ENCODE data around the gene SLC29A1. TPM values are rescaled to one million over a fixed set of nuclear protein-coding genes. Genes with fewer than 3 reads are reported as not detected.

SLC29A1 gene
- 10 to 100 TPM; 18.5 to 58.9 TPM for total RNA-seq

DNA sequence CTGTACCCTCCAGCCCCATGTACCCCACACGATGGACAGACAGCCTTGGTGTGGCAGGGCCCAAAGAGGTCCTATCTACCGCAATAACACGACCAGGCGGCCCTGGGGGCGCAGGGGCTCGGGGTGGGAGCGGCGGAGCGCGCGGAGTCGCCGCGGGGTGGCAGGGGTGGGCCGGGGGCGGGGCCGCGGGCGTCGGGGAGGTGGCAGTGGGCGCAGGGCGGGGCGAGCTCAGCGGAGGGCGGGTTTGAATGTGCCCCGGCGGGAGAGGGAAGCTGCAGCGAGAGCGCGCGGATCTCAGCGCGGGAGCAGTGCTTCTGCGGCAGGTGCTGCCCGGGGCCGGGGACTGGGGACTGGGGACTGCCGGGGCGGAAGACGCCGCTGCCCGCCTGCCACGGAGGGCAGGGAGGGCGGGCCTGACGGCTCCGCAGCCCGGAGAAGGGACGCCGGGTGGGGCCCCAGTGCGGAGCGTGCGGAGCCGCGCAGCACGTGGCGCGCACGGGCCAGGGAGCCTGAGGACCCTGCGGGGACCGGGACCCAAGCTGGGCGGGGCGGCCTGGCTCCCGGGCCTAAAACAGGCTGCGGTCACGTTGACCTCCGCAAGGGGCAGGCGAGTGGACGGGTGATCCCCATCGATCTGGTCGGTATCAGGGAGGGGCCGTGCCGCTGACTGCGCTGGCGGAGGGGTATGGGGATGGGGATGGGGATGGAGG is at the start of gene SLC29A1:
Gene SLC29A1, plus strand, starts transcription at position 277 of the 710 bp plus-strand sequence. CDS start 3,719 bp downstream, outside the sequence.
- TF ChIP-seq POLR2A (IDR thresholded peaks at IDR 0.05), result peak; percentile 66
- TF ChIP-seq POLR2AphosphoS5 (IDR thresholded peaks at IDR 0.05), result peak; percentile 46
- TF ChIP-seq, protein P1, sequence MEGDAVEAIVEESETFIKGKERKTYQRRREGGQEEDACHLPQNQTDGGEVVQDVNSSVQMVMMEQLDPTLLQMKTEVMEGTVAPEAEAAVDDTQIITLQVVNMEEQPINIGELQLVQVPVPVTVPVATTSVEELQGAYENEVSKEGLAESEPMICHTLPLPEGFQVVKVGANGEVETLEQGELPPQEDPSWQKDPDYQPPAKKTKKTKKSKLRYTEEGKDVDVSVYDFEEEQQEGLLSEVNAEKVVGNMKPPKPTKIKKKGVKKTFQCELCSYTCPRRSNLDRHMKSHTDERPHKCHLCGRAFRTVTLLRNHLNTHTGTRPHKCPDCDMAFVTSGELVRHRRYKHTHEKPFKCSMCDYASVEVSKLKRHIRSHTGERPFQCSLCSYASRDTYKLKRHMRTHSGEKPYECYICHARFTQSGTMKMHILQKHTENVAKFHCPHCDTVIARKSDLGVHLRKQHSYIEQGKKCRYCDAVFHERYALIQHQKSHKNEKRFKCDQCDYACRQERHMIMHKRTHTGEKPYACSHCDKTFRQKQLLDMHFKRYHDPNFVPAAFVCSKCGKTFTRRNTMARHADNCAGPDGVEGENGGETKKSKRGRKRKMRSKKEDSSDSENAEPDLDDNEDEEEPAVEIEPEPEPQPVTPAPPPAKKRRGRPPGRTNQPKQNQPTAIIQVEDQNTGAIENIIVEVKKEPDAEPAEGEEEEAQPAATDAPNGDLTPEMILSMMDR (IDR thresholded peaks at IDR 0.05), result peak in 1 of 4 experiments; percentile 13
- Histone ChIP-seq H3K4me3 (peak within 1 kb of the TSS; percentile 54 to 55), H3K4me1 (replicated peaks) (peaks cover 12% of the 10 kb centered on the region), H3K27me3 (replicated peaks; ENCODE audit: insufficient read depth) (no peaks in the 10 kb centered on the region), H3K9me3 (no peaks in the 10 kb centered on the region), H3K36me3 (no peaks in the 10 kb centered on the region), H3K27ac (peak within 1 kb of the TSS; percentile 78 to 89)
- under 1% methylated on average over 48 of the region's 73 CpGs for WGBS
- intact Hi-C loops (cut with DNase I), result no loop called here
- DNase-seq (ENCODE audit: low spot score), result peak; percentile 81

DNA sequence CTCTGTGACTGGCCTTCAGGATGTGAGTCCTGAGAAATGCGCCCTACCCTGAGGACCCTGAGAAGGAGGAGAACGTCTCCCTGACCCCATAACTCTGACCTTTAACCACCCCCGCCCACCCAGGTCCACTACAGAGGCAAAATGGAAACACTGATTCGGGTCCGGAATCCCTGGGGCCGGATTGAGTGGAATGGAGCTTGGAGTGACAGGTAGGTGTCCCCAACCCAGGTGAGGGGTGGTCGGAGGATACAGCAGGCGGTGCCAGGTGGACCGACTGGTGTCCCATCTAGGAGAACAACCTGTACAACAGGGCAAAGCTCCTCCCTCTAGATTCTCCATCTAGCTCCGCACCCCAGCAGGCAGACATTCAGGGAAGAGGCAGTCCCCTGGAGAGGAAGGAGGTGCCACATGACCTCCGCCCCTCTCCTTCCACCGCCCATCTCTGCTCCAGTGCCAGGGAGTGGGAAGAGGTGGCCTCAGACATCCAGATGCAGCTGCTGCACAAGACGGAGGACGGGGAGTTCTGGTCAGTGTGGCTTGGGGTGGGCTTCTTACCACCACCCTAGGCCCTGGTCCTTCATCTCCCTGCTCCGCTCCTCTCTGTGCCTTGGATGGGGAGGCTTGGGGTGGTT is 47.1 kb upstream of the SLC29A1 start:
- no peak for DNase-seq (ENCODE audit: low spot score)
- Histone ChIP-seq H3K4me3 (no peak overlapping the region), H3K9me3 (no peaks in the 10 kb centered on the region), H3K36me3 (no peaks in the 10 kb centered on the region), H3K4me1 (replicated peaks) (no peaks in the 10 kb centered on the region), H3K27me3 (replicated peaks; ENCODE audit: insufficient read depth) (no peaks in the 10 kb centered on the region), H3K27ac (no peak overlapping the region)
- TF ChIP-seq, protein P1 (IDR thresholded peaks at IDR 0.05), result no peak
- intact Hi-C loops (cut with DNase I), result loop anchor here (10.0 kb wide), 1 partner anchor 159 kb away; no protein-coding TSS in a partner anchor
- 77% methylated on average over 15 of the region's 15 CpGs for WGBS

DNA sequence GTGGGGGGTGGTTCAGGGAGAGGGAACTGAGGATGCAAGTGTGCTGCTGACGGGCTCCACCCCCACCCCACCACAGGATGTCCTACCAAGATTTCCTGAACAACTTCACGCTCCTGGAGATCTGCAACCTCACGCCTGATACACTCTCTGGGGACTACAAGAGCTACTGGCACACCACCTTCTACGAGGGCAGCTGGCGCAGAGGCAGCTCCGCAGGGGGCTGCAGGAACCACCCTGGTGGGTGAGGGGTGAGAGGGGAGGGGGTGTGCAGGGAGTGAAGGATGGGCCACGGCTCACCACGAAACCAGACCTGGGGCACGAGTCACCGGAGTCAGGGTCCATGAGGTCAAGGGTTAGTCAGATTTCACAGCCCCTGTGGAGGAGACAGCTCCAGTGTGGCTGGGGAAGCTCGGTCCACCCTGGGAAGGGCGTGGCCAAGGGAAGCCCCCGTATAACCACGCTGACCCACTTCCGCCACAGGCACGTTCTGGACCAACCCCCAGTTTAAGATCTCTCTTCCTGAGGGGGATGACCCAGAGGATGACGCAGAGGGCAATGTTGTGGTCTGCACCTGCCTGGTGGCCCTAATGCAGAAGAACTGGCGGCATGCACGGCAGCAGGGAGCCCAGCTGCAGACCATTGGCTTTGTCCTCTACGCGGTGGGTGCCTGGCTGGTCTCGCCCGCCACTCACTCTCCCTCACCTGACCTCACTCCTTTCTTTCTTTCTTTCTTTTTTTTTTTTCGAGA is 46.5 kb upstream of the SLC29A1 start:
- intact Hi-C loops (cut with DNase I), result loop anchor here (10.0 kb wide), 1 partner anchor 158 kb away; no protein-coding TSS in a partner anchor
- TF ChIP-seq, protein P1 (IDR thresholded peaks at IDR 0.05), result no peak
- no peak for TF ChIP-seq POLR2A (IDR thresholded peaks at IDR 0.05)
- TF ChIP-seq POLR2AphosphoS5 (IDR thresholded peaks at IDR 0.05), result no peak
- Histone ChIP-seq H3K4me1 (replicated peaks) (no peaks in the 10 kb centered on the region), H3K4me3 (no peak overlapping the region), H3K27ac (no peak overlapping the region), H3K36me3 (no peaks in the 10 kb centered on the region), H3K9me3 (no peaks in the 10 kb centered on the region), H3K27me3 (replicated peaks; ENCODE audit: insufficient read depth) (no peaks in the 10 kb centered on the region)
- WGBS, result 76% methylated on average over 23 of the region's 24 CpGs
- DNase-seq (ENCODE audit: low spot score), result no peak

DNA sequence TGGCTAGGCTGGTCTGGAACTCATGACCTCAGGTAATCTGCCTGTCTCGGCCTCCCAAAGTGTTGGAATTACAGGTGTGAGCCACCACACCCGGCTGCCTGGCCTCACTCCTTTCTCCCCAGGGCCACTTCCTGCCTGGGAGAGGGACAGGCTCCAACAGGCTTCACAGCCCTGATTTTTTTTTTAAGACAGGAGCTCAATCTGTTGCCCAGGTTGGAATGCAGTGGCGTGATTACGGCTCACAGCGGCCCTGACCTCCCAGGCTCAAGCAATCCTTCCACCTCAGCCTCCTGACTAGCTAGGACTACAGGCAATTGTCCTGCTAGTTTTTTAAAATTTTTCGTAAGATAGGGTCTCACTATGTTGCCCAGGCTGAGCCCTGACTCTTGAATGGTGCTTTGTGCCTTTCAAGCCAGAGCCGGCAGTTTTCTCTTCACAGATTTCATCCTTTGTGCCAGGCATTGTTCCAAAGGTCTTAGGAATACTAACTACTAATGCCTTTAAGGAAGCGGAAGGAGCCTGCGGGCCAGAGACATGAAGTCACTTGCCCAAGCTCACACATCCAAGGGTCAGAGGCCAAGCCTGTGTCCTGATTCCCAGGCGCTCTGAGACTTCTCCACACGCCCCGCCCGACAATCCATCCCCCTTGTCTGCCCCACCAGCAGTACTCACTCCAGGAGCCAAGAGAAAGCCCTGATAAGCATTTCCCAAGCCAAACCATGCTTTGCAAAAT is 45.5 kb upstream of the SLC29A1 start:
- intact Hi-C loops (cut with DNase I), result loop anchor here (10.0 kb wide), 1 partner anchor 157 kb away; no protein-coding TSS in a partner anchor
- no peak for DNase-seq (ENCODE audit: low spot score)
- H3K4me3 ChIP-seq, result no peak overlapping the region
- H3K27ac ChIP-seq, result no peak overlapping the region
- H3K36me3 ChIP-seq, result no peaks in the 10 kb centered on the region
- 75% methylated on average over 13 of the region's 13 CpGs for WGBS
- no peaks in the 10 kb centered on the region for H3K27me3 ChIP-seq (replicated peaks; ENCODE audit: insufficient read depth)
- no peaks in the 10 kb centered on the region for H3K4me1 ChIP-seq (replicated peaks)
- TF ChIP-seq, protein P1 (IDR thresholded peaks at IDR 0.05), result no peak
- no peak for TF ChIP-seq POLR2AphosphoS5 (IDR thresholded peaks at IDR 0.05)
- no peak for TF ChIP-seq POLR2A (IDR thresholded peaks at IDR 0.05)
- no peaks in the 10 kb centered on the region for H3K9me3 ChIP-seq

All from prostate gland (tissue), 2 donors.